Measurements from ENCODE around the gene TMEM181.
A peak's percentile ranks its signal among the peaks of the same experiment; 100 is the strongest.

Gene TMEM181

GRCh38 chr6:158557927-158558326 is 2.0 kb upstream of the TMEM181 start:
- H3K4me3 ChIP-seq (replicated peaks; ENCODE audit: low read depth, low read length): no peak overlapping the region
- TF ChIP-seq, protein P1, sequence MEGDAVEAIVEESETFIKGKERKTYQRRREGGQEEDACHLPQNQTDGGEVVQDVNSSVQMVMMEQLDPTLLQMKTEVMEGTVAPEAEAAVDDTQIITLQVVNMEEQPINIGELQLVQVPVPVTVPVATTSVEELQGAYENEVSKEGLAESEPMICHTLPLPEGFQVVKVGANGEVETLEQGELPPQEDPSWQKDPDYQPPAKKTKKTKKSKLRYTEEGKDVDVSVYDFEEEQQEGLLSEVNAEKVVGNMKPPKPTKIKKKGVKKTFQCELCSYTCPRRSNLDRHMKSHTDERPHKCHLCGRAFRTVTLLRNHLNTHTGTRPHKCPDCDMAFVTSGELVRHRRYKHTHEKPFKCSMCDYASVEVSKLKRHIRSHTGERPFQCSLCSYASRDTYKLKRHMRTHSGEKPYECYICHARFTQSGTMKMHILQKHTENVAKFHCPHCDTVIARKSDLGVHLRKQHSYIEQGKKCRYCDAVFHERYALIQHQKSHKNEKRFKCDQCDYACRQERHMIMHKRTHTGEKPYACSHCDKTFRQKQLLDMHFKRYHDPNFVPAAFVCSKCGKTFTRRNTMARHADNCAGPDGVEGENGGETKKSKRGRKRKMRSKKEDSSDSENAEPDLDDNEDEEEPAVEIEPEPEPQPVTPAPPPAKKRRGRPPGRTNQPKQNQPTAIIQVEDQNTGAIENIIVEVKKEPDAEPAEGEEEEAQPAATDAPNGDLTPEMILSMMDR (IDR thresholded peaks at IDR 0.05; ENCODE audit: low read length, missing control alignments): no peak
- DNase-seq (ENCODE audit: low read depth): no peak

- no peak overlapping the region for H3K4me3 ChIP-seq (replicated peaks; ENCODE audit: low read depth, low read length)
- TF ChIP-seq, protein P1 (IDR thresholded peaks at IDR 0.05; ENCODE audit: low read length, missing control alignments): no peak
- DNase-seq (ENCODE audit: low read depth): no peak
Measured at GRCh38 chr6:158558415-158559306, 1.2 kb upstream of the TMEM181 start.

- peak overlapping the region; percentile 77 for H3K4me3 ChIP-seq (replicated peaks; ENCODE audit: low read depth, low read length)
- TF ChIP-seq, protein P1 (IDR thresholded peaks at IDR 0.05; ENCODE audit: low read length, missing control alignments): no peak
- no peak for DNase-seq (ENCODE audit: low read depth)
Measured at GRCh38 chr6:158559338-158559894, 475 bp upstream of the TMEM181 start.

- DNase-seq (ENCODE audit: low read depth): no peak
- TF ChIP-seq, protein P1 (IDR thresholded peaks at IDR 0.05; ENCODE audit: low read length, missing control alignments): no peak
- H3K4me3 ChIP-seq (replicated peaks; ENCODE audit: low read depth, low read length): peak overlapping the region; percentile 77
Measured at GRCh38 chr6:158560836-158561320, 987 bp downstream of the TMEM181 start.

DNA sequence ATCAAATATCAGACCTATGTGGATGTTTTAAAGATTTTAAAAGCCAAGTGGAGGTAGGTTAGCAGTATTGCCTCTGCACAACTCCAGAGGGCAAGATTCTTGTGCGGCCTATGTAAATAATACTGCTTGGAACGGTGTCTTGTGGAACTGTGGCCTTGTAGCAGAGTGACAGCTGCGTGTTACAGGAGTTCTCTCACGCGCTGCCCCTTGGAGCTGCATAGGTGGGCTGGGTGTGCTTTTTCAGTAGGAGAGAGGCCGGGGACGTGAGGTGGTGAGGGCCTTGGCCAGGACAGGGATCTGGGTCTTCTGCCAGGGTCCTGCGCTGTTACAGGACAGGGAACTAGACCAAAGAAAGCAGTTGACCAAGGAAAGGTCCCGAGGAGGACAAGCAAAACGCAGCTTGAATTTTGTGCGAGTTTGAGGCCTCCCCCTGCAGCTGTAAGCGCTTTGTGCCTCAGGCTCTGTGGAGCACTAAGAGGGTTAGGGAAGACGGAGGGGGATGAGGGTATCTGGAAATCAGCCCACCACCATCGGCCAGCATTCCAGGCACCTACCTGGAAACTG is 1.5 kb downstream of the TMEM181 start:
- no peak for DNase-seq (ENCODE audit: low read depth)
- TF ChIP-seq, protein P1 (IDR thresholded peaks at IDR 0.05; ENCODE audit: low read length, missing control alignments): no peak
- H3K4me3 ChIP-seq (replicated peaks; ENCODE audit: low read depth, low read length): peak overlapping the region; percentile 77

GRCh38 chr6:158561938-158562337 is 2.0 kb downstream of the TMEM181 start:
- peak overlapping the region; percentile 77 for H3K4me3 ChIP-seq (replicated peaks; ENCODE audit: low read depth, low read length)
- no peak for DNase-seq (ENCODE audit: low read depth)
- TF ChIP-seq, protein P1 (IDR thresholded peaks at IDR 0.05; ENCODE audit: low read length, missing control alignments): no peak
